Panc1 (cell line): ENCODE data around the gene MRPS21.

ENCODE experiments used
- POLR2AphosphoS5 ChIP-seq: IDR thresholded peaks from 2 replicates; pipeline ENCODE4 v1.6.1; 2012; ENCODE audit warnings: mild to moderate bottlenecking, low read depth, low read length, moderate library complexity
- TF ChIP-seq, protein P1 (sequence below): fragments of 450-650 bp; IDR thresholded peaks from 2 replicates; pipeline ENCODE4 v1.5.1; 2017; ENCODE audit warnings: mild to moderate bottlenecking

DNA sequence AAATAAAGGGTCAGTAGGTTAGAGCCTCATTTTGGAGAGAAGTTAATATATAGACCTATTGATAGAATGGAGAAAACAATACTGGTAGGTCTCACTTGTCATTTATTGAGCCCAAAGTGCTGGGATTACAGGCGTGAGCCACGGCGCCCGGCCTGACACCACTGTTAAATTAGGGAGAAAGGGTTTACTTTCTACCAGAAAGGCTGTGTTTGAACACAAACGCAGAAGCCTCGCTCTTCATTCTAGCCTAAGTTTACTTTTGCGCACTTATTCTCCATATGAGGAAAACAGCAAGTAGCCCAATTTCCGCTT is 27.0 kb downstream of the MRPS21 start:
- TF ChIP-seq, protein P1, sequence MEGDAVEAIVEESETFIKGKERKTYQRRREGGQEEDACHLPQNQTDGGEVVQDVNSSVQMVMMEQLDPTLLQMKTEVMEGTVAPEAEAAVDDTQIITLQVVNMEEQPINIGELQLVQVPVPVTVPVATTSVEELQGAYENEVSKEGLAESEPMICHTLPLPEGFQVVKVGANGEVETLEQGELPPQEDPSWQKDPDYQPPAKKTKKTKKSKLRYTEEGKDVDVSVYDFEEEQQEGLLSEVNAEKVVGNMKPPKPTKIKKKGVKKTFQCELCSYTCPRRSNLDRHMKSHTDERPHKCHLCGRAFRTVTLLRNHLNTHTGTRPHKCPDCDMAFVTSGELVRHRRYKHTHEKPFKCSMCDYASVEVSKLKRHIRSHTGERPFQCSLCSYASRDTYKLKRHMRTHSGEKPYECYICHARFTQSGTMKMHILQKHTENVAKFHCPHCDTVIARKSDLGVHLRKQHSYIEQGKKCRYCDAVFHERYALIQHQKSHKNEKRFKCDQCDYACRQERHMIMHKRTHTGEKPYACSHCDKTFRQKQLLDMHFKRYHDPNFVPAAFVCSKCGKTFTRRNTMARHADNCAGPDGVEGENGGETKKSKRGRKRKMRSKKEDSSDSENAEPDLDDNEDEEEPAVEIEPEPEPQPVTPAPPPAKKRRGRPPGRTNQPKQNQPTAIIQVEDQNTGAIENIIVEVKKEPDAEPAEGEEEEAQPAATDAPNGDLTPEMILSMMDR = no peak
- no peak for TF ChIP-seq POLR2AphosphoS5
